Cardiac fibroblast (primary cell): Measurements from ENCODE around the gene TJP1.
A peak's percentile ranks its signal among the peaks of the same experiment; 100 is the strongest.

Experiments
- DNase-seq, 2 donors: peaks; one replicate each; pipeline versions ENCODE4 v3.0.0 to v3.0.0-alpha.2; 2010; ENCODE audit warnings: low read depth in 2 of 2
- H3K4me3 ChIP-seq, 2 donors: replicated peaks in 1 of 2; 1 replicate in 1 of 2; 2 replicates in 1 of 2; pipeline ENCODE4 v1.5.1; 2011; ENCODE audit warnings: low read depth in 2 of 2, low read length in 2 of 2, mild to moderate bottlenecking in 2 of 2, moderate library complexity in 1 of 2
- TF ChIP-seq, protein P1 (sequence below): IDR thresholded peaks from one replicate; pipeline ENCODE4 v1.5.1; 2011; ENCODE audit warnings: low read depth, mild to moderate bottlenecking, low read length, inconsistent platforms

TJP1 gene

GRCh38 chr15:29822100-29822683 is at the start of gene TJP1:
Gene TJP1 (minus strand): TSS chr15:29822468. CDS start chr15:29822028, 440 bp downstream.
- H3K4me3 ChIP-seq, result peak within 1 kb of the TSS; percentile 77 to 91
- peak; percentile 68 to 84 for DNase-seq
- TF ChIP-seq, protein P1, sequence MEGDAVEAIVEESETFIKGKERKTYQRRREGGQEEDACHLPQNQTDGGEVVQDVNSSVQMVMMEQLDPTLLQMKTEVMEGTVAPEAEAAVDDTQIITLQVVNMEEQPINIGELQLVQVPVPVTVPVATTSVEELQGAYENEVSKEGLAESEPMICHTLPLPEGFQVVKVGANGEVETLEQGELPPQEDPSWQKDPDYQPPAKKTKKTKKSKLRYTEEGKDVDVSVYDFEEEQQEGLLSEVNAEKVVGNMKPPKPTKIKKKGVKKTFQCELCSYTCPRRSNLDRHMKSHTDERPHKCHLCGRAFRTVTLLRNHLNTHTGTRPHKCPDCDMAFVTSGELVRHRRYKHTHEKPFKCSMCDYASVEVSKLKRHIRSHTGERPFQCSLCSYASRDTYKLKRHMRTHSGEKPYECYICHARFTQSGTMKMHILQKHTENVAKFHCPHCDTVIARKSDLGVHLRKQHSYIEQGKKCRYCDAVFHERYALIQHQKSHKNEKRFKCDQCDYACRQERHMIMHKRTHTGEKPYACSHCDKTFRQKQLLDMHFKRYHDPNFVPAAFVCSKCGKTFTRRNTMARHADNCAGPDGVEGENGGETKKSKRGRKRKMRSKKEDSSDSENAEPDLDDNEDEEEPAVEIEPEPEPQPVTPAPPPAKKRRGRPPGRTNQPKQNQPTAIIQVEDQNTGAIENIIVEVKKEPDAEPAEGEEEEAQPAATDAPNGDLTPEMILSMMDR, result no peak

DNA sequence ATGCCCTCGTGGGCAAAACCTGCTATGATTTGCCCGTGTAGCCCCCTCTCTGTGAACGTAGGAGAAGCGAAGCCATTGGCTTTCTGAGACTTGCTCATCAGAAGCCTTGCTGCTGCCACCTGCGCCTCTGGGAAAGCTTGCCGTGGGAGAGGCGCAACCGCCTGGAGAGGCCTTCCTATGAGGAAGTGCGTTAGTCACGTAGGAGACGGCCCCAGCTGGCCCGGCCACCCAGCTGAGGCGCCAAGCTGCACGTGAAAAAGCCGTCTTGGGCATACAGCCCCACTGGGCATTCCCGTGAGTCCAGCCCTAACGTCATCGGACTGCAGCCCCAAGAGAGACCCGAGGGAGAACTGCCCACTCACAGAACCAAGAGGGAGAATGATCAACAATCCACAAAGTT is 49.1 kb upstream of the TJP1 start:
- TF ChIP-seq, protein P1, result no peak
- peak in 1 of 2 donors; percentile 59 for DNase-seq
- H3K4me3 ChIP-seq, result no peak overlapping the region

GRCh38 chr15:29870495-29871151 is 48.4 kb upstream of the TJP1 start:
- no peak overlapping the region for H3K4me3 ChIP-seq
- peak in 1 of 2 donors; percentile 10 for DNase-seq
- TF ChIP-seq, protein P1, result no peak

DNA sequence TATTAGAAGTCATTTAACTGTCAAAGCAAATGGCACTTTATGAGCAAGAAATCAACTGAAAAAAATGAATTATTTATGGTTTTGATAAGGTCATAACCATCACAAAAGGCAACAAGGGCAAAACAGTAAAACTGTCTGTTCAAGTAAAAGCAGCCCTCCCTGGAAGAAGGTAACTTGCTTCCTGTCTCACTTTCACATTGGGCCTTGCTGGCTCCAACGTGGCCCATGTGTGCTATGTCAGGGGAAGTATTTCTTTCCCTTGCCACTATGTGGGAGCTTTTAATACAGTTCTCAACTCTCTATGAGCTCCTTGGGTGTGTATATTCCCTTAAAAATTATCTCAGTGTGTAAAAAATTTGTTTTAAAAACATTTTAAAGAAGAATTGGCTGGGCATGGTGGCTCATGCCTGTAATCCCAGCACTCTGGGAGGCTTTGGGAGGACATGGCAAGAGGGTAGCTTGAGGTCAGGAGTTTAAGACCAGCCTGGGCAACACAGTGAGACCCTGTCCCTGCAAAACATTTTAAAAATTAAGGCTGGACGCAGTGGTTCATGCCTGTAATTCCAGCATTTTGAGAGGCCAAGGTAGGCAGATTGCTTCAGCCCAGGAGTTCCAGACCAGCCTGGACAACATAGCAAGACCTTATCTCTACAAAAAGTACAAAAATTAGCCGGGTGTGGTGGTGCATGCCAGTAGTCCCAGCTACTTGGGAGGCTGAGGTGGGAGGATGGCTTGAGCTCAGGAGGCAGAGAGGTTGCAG is 45.2 kb upstream of the TJP1 start:
- no peak for DNase-seq
- H3K4me3 ChIP-seq, result no peak overlapping the region
- TF ChIP-seq, protein P1, result no peak

DNA sequence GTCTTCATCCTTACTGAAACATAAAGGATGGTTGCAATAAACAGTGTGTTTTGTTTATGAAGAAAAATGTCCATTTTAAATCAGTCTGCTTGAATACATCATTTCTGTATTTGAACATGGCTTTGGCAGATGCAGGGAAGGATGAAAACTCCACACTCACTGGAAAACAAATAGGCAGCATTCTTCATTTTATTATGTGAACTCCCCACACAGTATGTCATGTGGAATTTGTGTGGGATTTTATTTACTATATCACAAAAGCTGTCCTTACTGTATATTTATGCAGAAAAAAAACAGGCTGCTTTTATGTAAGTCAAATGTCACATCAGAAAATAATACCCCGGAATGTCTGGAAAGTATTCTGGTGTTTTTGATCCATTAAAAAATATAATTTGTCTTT is 44.1 kb upstream of the TJP1 start:
- DNase-seq, result no peak

GRCh38 chr15:29864501-29864900 is 42.2 kb upstream of the TJP1 start:
- H3K4me3 ChIP-seq, result no peak overlapping the region
- TF ChIP-seq, protein P1, result no peak
- DNase-seq, result no peak

More for the DNA sequence above, 44.1 kb upstream of the TJP1 start:
- no peak overlapping the region for H3K4me3 ChIP-seq
- TF ChIP-seq, protein P1, result no peak
